ENCODE measurements around the gene WDR4. TPM values are rescaled to one million over a fixed set of nuclear protein-coding genes. Genes with fewer than 3 reads are reported as not detected.

The WDR4 gene
- total RNA-seq, 1 donor from 2014 or later, result 5.7 TPM

DNA sequence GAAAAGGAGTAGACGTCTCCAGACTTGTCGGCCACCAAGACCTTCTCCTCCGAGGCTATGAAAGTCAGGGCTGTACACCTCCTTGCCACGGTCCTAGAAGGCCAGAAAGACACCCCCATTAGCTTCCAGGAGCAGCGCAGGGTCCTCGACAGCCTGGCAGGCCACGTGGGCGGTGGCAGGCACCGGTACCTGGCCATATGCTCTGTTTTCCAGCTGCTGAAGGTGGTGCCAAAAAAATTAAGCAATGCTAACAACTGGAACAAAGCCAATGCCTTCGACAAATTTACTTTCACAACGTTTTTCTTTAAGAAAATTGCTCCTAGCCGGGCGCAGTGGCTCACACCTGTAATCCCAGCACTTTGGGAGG, 15.9 kb downstream of the WDR4 start:
- Histone ChIP-seq H3K27ac (no peak overlapping the region), H2AFZ (replicated peaks) (no peak overlapping the region), H4K20me1 (ENCODE audit: low read depth) (peaks cover 20% of the 10 kb centered on the region), H3K9ac (no peak overlapping the region), H3K9me3 (ENCODE audit: low read depth) (no peaks in the 10 kb centered on the region), H3K4me1 (no peaks in the 10 kb centered on the region), H3K4me2 (no peak overlapping the region), H3K36me3 (no peaks in the 10 kb centered on the region), H3K79me2 (ENCODE audit: low read depth) (peaks cover 47% of the 10 kb centered on the region), H3K4me3 (no peak overlapping the region), H3K27me3 (no peaks in the 10 kb centered on the region), H3F3A (ENCODE audit: low read depth) (no peaks in the 10 kb centered on the region)
- H3K4me3 Mint-ChIP-seq, result no peak overlapping the region
- H3K36me3 Mint-ChIP-seq, result peaks cover 14% of the 10 kb centered on the region
- H3K4me1 Mint-ChIP-seq, result no peaks in the 10 kb centered on the region
- H3K27me3 Mint-ChIP-seq (ENCODE audit: insufficient read depth, low read depth), result peaks cover 2% of the 10 kb centered on the region
- no peaks in the 10 kb centered on the region for H3K9me3 Mint-ChIP-seq
- DNase-seq (ENCODE audit: low spot score), result no peak
- no peak overlapping the region for H3K27ac Mint-ChIP-seq
- TF ChIP-seq, protein P1, sequence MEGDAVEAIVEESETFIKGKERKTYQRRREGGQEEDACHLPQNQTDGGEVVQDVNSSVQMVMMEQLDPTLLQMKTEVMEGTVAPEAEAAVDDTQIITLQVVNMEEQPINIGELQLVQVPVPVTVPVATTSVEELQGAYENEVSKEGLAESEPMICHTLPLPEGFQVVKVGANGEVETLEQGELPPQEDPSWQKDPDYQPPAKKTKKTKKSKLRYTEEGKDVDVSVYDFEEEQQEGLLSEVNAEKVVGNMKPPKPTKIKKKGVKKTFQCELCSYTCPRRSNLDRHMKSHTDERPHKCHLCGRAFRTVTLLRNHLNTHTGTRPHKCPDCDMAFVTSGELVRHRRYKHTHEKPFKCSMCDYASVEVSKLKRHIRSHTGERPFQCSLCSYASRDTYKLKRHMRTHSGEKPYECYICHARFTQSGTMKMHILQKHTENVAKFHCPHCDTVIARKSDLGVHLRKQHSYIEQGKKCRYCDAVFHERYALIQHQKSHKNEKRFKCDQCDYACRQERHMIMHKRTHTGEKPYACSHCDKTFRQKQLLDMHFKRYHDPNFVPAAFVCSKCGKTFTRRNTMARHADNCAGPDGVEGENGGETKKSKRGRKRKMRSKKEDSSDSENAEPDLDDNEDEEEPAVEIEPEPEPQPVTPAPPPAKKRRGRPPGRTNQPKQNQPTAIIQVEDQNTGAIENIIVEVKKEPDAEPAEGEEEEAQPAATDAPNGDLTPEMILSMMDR (IDR thresholded peaks at IDR 0.05), result no peak
- TF ChIP-seq EZH2 (IDR thresholded peaks at IDR 0.05), result no peak

DNA sequence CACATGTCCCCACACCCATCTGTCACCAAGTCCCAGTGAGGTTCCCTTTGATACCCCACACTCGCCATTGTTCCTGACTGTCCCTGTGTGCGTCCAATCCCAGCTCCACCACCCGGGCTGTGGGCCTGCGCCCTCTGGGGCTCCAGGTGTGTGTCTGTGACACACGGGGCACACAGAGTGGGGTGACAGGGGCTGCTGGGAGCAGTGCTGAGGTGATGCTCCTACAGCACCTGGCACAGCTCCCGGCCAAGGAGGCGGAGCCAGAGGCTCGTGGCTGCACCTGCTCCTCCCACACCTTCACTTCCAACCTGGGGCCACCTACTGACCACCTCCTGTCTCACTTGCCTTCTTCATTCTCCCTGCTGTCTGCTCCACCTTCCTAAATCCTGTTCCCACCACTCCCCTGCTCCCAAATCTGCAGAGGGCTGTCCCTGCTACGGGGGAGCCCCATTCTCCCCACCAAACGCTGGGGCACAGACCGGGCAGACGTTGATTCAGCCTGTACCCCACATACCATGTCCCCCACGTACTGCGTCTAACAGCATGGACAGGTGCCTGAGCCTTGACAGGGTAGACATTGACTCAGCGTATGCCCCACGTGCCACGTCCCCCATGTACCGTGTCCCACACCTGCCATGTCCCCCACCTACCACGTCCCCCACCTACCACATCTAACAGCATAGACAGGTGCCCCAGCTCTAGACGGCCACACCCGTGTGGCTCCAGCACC, 16.4 kb downstream of the WDR4 start:
- Histone ChIP-seq H3K9me3 (ENCODE audit: low read depth) (no peaks in the 10 kb centered on the region), H3K9ac (no peak overlapping the region), H3K27me3 (no peaks in the 10 kb centered on the region), H3K4me1 (no peaks in the 10 kb centered on the region), H3K4me3 (no peak overlapping the region), H3K4me2 (no peak overlapping the region), H3K36me3 (no peaks in the 10 kb centered on the region), H3K27ac (no peak overlapping the region), H4K20me1 (ENCODE audit: low read depth) (peaks cover 16% of the 10 kb centered on the region), H2AFZ (replicated peaks) (no peak overlapping the region), H3K79me2 (ENCODE audit: low read depth) (peaks cover 46% of the 10 kb centered on the region), H3F3A (ENCODE audit: low read depth) (no peaks in the 10 kb centered on the region)
- no peak overlapping the region for H3K27ac Mint-ChIP-seq
- H3K27me3 Mint-ChIP-seq (ENCODE audit: insufficient read depth, low read depth), result peaks cover 2% of the 10 kb centered on the region
- H3K4me3 Mint-ChIP-seq, result no peak overlapping the region
- TF ChIP-seq EZH2phosphoT487 (IDR thresholded peaks at IDR 0.05) (no peak), EZH2 (IDR thresholded peaks at IDR 0.05) (no peak)
- TF ChIP-seq, protein P1 (IDR thresholded peaks at IDR 0.05), result no peak
- DNase-seq (ENCODE audit: low spot score), result no peak
- peaks cover 14% of the 10 kb centered on the region for H3K36me3 Mint-ChIP-seq
- no peaks in the 10 kb centered on the region for H3K9me3 Mint-ChIP-seq
- no peaks in the 10 kb centered on the region for H3K4me1 Mint-ChIP-seq

DNA sequence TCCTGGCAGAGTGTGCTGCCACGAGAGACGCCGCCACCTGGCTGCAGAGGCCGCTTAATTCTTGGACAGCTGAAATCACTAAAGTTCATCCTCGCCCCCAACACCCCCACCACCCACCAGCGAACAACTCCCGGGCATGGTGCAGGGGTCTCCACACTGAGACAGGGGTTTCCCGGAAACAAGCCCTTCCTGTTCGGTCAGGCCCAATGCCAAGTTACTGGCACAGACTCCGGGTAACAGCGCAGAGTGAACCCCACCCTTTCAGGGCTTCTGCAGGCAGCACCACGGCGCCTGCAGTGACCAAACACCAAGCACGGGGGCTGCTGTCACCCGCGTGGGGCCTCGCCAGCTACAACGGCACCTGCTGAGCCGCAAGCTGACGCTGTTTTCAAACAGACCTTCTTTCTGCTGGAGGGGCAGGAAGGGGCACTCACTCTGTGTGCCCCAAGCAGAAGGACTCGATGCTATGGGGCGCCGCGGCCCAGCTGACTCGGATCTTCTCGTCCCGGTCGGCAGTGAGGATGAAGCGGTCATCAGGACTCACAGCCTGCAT, 17.4 kb downstream of the WDR4 start:
- no peak overlapping the region for H3K4me3 Mint-ChIP-seq
- no peaks in the 10 kb centered on the region for H3K4me1 ChIP-seq

More for the DNA sequence above, 17.4 kb downstream of the WDR4 start:
- Histone ChIP-seq H3K9me3 (ENCODE audit: low read depth) (no peaks in the 10 kb centered on the region), H3K9ac (no peak overlapping the region), H4K20me1 (ENCODE audit: low read depth) (peaks cover 15% of the 10 kb centered on the region), H3F3A (ENCODE audit: low read depth) (no peaks in the 10 kb centered on the region), H2AFZ (replicated peaks) (no peak overlapping the region), H3K27ac (no peak overlapping the region), H3K27me3 (no peaks in the 10 kb centered on the region), H3K36me3 (no peaks in the 10 kb centered on the region), H3K79me2 (ENCODE audit: low read depth) (peaks cover 36% of the 10 kb centered on the region), H3K4me2 (no peak overlapping the region), H3K4me3 (no peak overlapping the region)
- no peak overlapping the region for H3K27ac Mint-ChIP-seq
- no peak for DNase-seq (ENCODE audit: low spot score)
- H3K36me3 Mint-ChIP-seq, result peaks cover 14% of the 10 kb centered on the region
- TF ChIP-seq EZH2phosphoT487 (IDR thresholded peaks at IDR 0.05) (no peak), EZH2 (IDR thresholded peaks at IDR 0.05) (no peak)
- TF ChIP-seq, protein P1 (IDR thresholded peaks at IDR 0.05), result no peak
- peaks cover 2% of the 10 kb centered on the region for H3K27me3 Mint-ChIP-seq (ENCODE audit: insufficient read depth, low read depth)
- H3K9me3 Mint-ChIP-seq, result no peaks in the 10 kb centered on the region
- H3K4me1 Mint-ChIP-seq, result peaks cover 2% of the 10 kb centered on the region
